NK-92 treated with Interleukin-12 subunit alpha and Interleukin-12 subunit beta, amount 100 ng/mL, for 24 hours (cell line): ENCODE measurements around the gene KPNA1.

Source experiments
- DNase-seq: peaks from one replicate; lab custom pipeline; 2025; lab: John Stamatoyannopoulos, UW

KPNA1 gene

GRCh38 chr3:122382888-122383666, 131.7 kb downstream of the KPNA1 start, which contains the start of gene MIX23:
Gene MIX23, minus strand, starts transcription at chr3:122383231. Its CDS starts 7 bp downstream, at chr3:122383224.
- DNase-seq = peak; percentile 77

- DNase-seq = no peak
These were observed 136.8 kb downstream of the KPNA1 start for GRCh38 chr3:122377975-122378374.

GRCh38 chr3:122374034-122374433, 140.7 kb downstream of the KPNA1 start:
- no peak for DNase-seq
